ENCODE measurements around the gene ATP5F1E. TPM values are rescaled to one million over a fixed set of nuclear protein-coding genes. Genes with fewer than 3 reads are reported as not detected.

The ATP5F1E gene
- total and polyA plus RNA-seq, 10 of the 15 experiments (the other 5 are each of a cell fraction or from before 2014, with no cell fraction given) = 49.0 to 407 (median 117) TPM

GRCh38 chr20:59032713-59033059 lies 551 bp upstream of the ATP5F1E start:
- TF ChIP-seq RBBP5 (conservative IDR thresholded peaks at IDR 0.05) (no peak), BACH1 (IDR thresholded peaks at IDR 0.05; ENCODE audit: borderline replicate concordance) (no peak), CBFB (IDR thresholded peaks at IDR 0.05; ENCODE audit: low read depth) (no peak), RCOR1 (conservative IDR thresholded peaks at IDR 0.05; ENCODE audit: low read depth, low read length) (no peak), SMAD1 (IDR thresholded peaks at IDR 0.05; ENCODE audit: low read depth, partially characterized antibody) (no peak), MTA2 (IDR thresholded peaks at IDR 0.05; ENCODE audit: low read depth) (no peak), SUZ12 (IDR thresholded peaks at IDR 0.05; ENCODE audit: unreplicated experiment) (no peak), IRF4 (IDR thresholded peaks at IDR 0.05; ENCODE audit: low read depth, low read length) (no peak), NKRF (conservative IDR thresholded peaks at IDR 0.05) (0 out of 2 replicates have a peak, but pooled peaks have one; percentile 62), ETV6 (conservative IDR thresholded peaks at IDR 0.05 in 1 of 2, IDR thresholded peaks at IDR 0.05 in 1 of 2; ENCODE audit: borderline replicate concordance in 1 of 2, low read depth in 1 of 2) (peak in 1 of 2 experiments; percentile 72; a peak in 1 of 4 replicates), TARDBP (IDR thresholded peaks at IDR 0.05; ENCODE audit: borderline replicate concordance) (no peak), PML (IDR thresholded peaks at IDR 0.05; ENCODE audit: low read length) (no peak; the same call in 1 of the 2 replicates), IKZF2 (IDR thresholded peaks at IDR 0.05) (peak in 1 of 2 experiments; percentile 15; a peak in 2 of 4 replicates), HCFC1 (IDR thresholded peaks at IDR 0.05; ENCODE audit: low read length) (peak; percentile 4; the same call in 1 of the 2 replicates), CTCF (IDR thresholded peaks at IDR 0.05 in 2 of 3, conservative IDR thresholded peaks at IDR 0.05 in 1 of 3; ENCODE audit: control insufficient read depth in 2 of 3, extremely low read depth in 1 of 3, insufficient read depth in 1 of 3, low read depth in 3 of 3, low read length in 3 of 3) (0 out of 6 replicates have a peak, but pooled peaks of 1 of the 3 experiments have one; percentile 5), FOXK2 (IDR thresholded peaks at IDR 0.05) (no peak), EED (IDR thresholded peaks at IDR 0.05; ENCODE audit: low read depth) (0 out of 2 replicates have a peak, but pooled peaks have one; percentile 10), RUNX3 (IDR thresholded peaks at IDR 0.05; ENCODE audit: low read length) (no peak)
- peak overlapping the region; percentile 27 for H2AFZ ChIP-seq (ENCODE audit: control insufficient read depth, low read depth, low read length)
- ChIA-PET RAD21 (ENCODE audit: unreplicated experiment) (interaction anchor here (1.0 to 2.5 kb wide), 12 partner anchors 8 to 382 kb away, joined by 3 to 19 read pairs (median 9); partner anchors contain the start of genes NELFCD and STX16), SMC1A (ENCODE audit: uncharacterized antibody, unreplicated experiment) (interaction anchor here (0.9 to 2.0 kb wide), 7 partner anchors 8 to 125 kb away, joined by 3 to 22 read pairs (median 9); no protein-coding TSS in a partner anchor), CTCF (interaction anchor here (0.9 to 1.9 kb wide), 7 partner anchors 9 to 163 kb away, joined by 3 to 5 read pairs (median 3); partner anchors contain the start of gene PRELID3B), POLR2A (interaction anchor here (0.6 to 6.0 kb wide), 13 partner anchors 10 to 143 kb away, joined by 3 to 40 read pairs (median 5); partner anchors contain the start of genes NELFCD and PRELID3B)
- DNase-seq (ENCODE audit: low read depth, low spot score) = no peak
- peaks cover 10 to 21% of the 10 kb centered on the region in 2 experiments for H3K36me3 ChIP-seq (ENCODE audit: control insufficient read depth in 2 of 2, insufficient read depth in 2 of 2, low read length in 1 of 2)
- no peak; the same call in 2 of the 3 replicates for ATAC-seq
- in situ Hi-C loops (cut with MboI) (no loop called here), intact Hi-C loops (cut with micrococcal nuclease; ENCODE audit: unreplicated experiment) (loop anchor here (1.0 to 10.0 kb wide), 5 partner anchors 25 to 378 kb away; partner anchors contain the start of genes CTSZ, NELFCD and STX16)
- H3K79me2 ChIP-seq (ENCODE audit: control insufficient read depth, insufficient read depth, low read length) = peaks cover 59% of the 10 kb centered on the region
- no peaks in the 10 kb centered on the region; the same call in 1 of the 2 replicates for H3K4me1 ChIP-seq (ENCODE audit: control insufficient read depth, insufficient read depth, low read length)
- peak overlapping the region; percentile 71 for H3K27ac ChIP-seq (ENCODE audit: control insufficient read depth, insufficient read depth)
- H3K4me2 ChIP-seq (ENCODE audit: control insufficient read depth, insufficient read depth) = peak overlapping the region; percentile 86
- H3K4me3 ChIP-seq = peak overlapping the region; percentile 73
- H3K27me3 ChIP-seq (replicated peaks in 1 of 2; ENCODE audit: control insufficient read depth in 2 of 2, insufficient read depth in 2 of 2, low read length in 1 of 2) = no peaks in the 10 kb centered on the region
- H3K9ac ChIP-seq (ENCODE audit: control insufficient read depth, insufficient read depth, low read length) = peak overlapping the region; percentile 63
- WGBS (ENCODE audit: insufficient coverage, insufficient replicate concordance, low lambda C conversion rate, missing lambda C conversion rate) = under 1% methylated on average over 13 of the region's 13 CpGs
- no peak for FAIRE-seq
- no peaks in the 10 kb centered on the region for H3K9me3 ChIP-seq (replicated peaks; ENCODE audit: control insufficient read depth, insufficient read depth, low read length)
- H4K20me1 ChIP-seq (ENCODE audit: control insufficient read depth, insufficient read depth) = no peaks in the 10 kb centered on the region
- TSS peak; percentile 97 for BruUV-seq (replicated peaks)

Measured in GM12878 (cell line).